ENCODE measurements around the gene GKN1. TPM values are rescaled to one million over a fixed set of nuclear protein-coding genes. Genes with fewer than 3 reads are reported as not detected.

GKN1 gene
- total and polyA plus RNA-seq, 11 donors: not detected

GRCh38 chr2:68980956-68981355 is 6.5 kb downstream of the GKN1 start:
- Histone ChIP-seq H3K4me3 (no peak overlapping the region), H3K4me1 (no peaks in the 10 kb centered on the region), H3K36me3 (no peaks in the 10 kb centered on the region), H3K27ac (no peak overlapping the region), H3K27me3 (peaks cover 0 to 12% (median 0%) of the 10 kb centered on the region in 9 donors), H3K9me3 (no peaks in the 10 kb centered on the region)
- ATAC-seq: no peak
- 44 to 71% (median 65%) methylated on average over 1 of the region's 1 CpG for WGBS, 4 donors
- intact Hi-C loops (cut with DNase I): no loop called here
- DNase-seq: no peak
- TF ChIP-seq POLR2A (IDR thresholded peaks at IDR 0.05) (no peak), CTCF (IDR thresholded peaks at IDR 0.05) (no peak)

- 47 to 52% (median 48%) methylated on average over 4 to 5 of the region's 5 CpGs for WGBS, 4 donors
- no peak overlapping the region for H3K27ac ChIP-seq
- peak in 1 of 5 donors; percentile 27 for DNase-seq
- no peaks in the 10 kb centered on the region for H3K27me3 ChIP-seq
- intact Hi-C loops (cut with DNase I): no loop called here
- no peaks in the 10 kb centered on the region for H3K9me3 ChIP-seq
- TF ChIP-seq POLR2A (IDR thresholded peaks at IDR 0.05) (no peak), CTCF (IDR thresholded peaks at IDR 0.05) (no peak)
- ATAC-seq: peak in 1 of 4 donors; percentile 63
- no peak overlapping the region for H3K4me3 ChIP-seq
- H3K4me1 ChIP-seq: peaks cover 0 to 6% (median 0%) of the 10 kb centered on the region in 12 donors
- no peaks in the 10 kb centered on the region for H3K36me3 ChIP-seq
These were observed 12.6 kb downstream of the GKN1 start for GRCh38 chr2:68987021-68987503.

GRCh38 chr2:68989035-68989434 is 14.6 kb downstream of the GKN1 start:
- intact Hi-C loops (cut with DNase I): no loop called here

GRCh38 chr2:68992341-68992740 is 17.9 kb downstream of the GKN1 start:
- 80 to 85% (median 82%) methylated on average over 5 of the region's 5 CpGs for WGBS, 4 donors
- no peaks in the 10 kb centered on the region for H3K9me3 ChIP-seq
- TF ChIP-seq CTCF (IDR thresholded peaks at IDR 0.05): no peak
- TF ChIP-seq POLR2A (IDR thresholded peaks at IDR 0.05): no peak
- no peaks in the 10 kb centered on the region for H3K27me3 ChIP-seq
- peaks cover 0 to 12% (median 0%) of the 10 kb centered on the region in 12 donors for H3K4me1 ChIP-seq
- intact Hi-C loops (cut with DNase I): no loop called here
- H3K36me3 ChIP-seq: no peaks in the 10 kb centered on the region
- ATAC-seq (no peak), DNase-seq (no peak)
- no peak overlapping the region for H3K4me3 ChIP-seq
- H3K27ac ChIP-seq: no peak overlapping the region

More at GRCh38 chr2:68989035-68989434, 14.6 kb downstream of the GKN1 start:
- no peak overlapping the region for H3K27ac ChIP-seq
- TF ChIP-seq CTCF (IDR thresholded peaks at IDR 0.05): no peak
- TF ChIP-seq POLR2A (IDR thresholded peaks at IDR 0.05): no peak
- ATAC-seq (no peak), DNase-seq (no peak)
- H3K9me3 ChIP-seq: no peaks in the 10 kb centered on the region
- no peaks in the 10 kb centered on the region for H3K27me3 ChIP-seq
- 31 to 72% (median 60%) methylated on average over 5 of the region's 5 CpGs for WGBS, 4 donors
- H3K36me3 ChIP-seq: no peaks in the 10 kb centered on the region
- no peak overlapping the region for H3K4me3 ChIP-seq
- H3K4me1 ChIP-seq: peaks cover 0 to 6% (median 0%) of the 10 kb centered on the region in 12 donors
